Gastroesophageal sphincter (tissue), 3 donors: ENCODE measurements around the gene UTS2.

Source experiments
- POLR2AphosphoS5 ChIP-seq: sonication (generic); formaldehyde crosslinking; IDR thresholded peaks from one replicate; pipeline ENCODE4 v1.6.1; 2017; ENCODE audit warnings: antibody characterized with exemption
- TF ChIP-seq, protein P1 (sequence below), 4 experiments: fragments of 200-600 bp in 2 of 4; fragments of 450-650 bp in 2 of 4; sonication (generic) in 1 of 4; IDR thresholded peaks; one replicate each; pipeline ENCODE4 v1.5.1; 2017 to 2019; ENCODE audit warnings: antibody characterized with exemption in 4 of 4, mild to moderate bottlenecking in 2 of 4, moderate library complexity in 2 of 4

DNA sequence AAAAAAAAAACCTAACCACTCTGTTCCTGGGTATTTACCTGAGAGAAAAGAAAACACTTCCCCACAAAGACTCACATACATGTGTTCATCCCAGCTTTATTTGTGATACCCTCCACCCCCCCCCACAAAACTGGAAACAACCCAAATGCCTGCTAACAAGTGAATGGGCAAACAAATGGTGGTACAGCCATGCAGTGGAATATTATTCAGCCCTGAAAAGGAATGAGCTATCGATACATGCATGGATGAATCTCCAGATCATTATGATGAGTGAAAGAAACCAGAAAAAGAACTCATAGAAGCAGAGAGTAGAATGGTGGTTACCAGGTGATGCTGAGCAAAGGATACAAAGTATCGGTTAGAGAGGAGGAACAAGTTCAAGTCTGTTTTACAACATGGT lies 38.0 kb upstream of the UTS2 start:
- TF ChIP-seq, protein P1, sequence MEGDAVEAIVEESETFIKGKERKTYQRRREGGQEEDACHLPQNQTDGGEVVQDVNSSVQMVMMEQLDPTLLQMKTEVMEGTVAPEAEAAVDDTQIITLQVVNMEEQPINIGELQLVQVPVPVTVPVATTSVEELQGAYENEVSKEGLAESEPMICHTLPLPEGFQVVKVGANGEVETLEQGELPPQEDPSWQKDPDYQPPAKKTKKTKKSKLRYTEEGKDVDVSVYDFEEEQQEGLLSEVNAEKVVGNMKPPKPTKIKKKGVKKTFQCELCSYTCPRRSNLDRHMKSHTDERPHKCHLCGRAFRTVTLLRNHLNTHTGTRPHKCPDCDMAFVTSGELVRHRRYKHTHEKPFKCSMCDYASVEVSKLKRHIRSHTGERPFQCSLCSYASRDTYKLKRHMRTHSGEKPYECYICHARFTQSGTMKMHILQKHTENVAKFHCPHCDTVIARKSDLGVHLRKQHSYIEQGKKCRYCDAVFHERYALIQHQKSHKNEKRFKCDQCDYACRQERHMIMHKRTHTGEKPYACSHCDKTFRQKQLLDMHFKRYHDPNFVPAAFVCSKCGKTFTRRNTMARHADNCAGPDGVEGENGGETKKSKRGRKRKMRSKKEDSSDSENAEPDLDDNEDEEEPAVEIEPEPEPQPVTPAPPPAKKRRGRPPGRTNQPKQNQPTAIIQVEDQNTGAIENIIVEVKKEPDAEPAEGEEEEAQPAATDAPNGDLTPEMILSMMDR (IDR thresholded peaks at IDR 0.05), result no peak
- TF ChIP-seq POLR2AphosphoS5, result no peak
